OCI-LY1 (cell line): Measurements from ENCODE around the gene SYNGR2.
A peak's percentile ranks its signal among the peaks of the same experiment; 100 is the strongest.

Experiments used
- H2AFZ ChIP-seq: fragments of 200-600 bp; sonication (generic), shearing (Covaris generic); 2 replicates; pipeline ENCODE4 v1.6.0; 2014; ENCODE audit warnings: antibody characterized with exemption, mild to moderate bottlenecking, low read length
- H3F3A ChIP-seq: fragments of 200-600 bp; sonication (generic), shearing (Covaris generic); 2 replicates; pipeline ENCODE4 v1.6.0; 2014; ENCODE audit warnings: mild to moderate bottlenecking, antibody characterized with exemption, low read length, moderate library complexity; ENCODE audit not compliant: insufficient read depth
- H3K27ac ChIP-seq: fragments of 200-600 bp; sonication (generic); 2 replicates; pipeline ENCODE4 v1.5.1; 2014; ENCODE audit warnings: low read length, mixed run types, mild to moderate bottlenecking, low read depth; ENCODE audit not compliant: poor library complexity, severe bottlenecking
- H3K27me3 ChIP-seq: fragments of 200-600 bp; sonication (generic); 2 replicates; pipeline ENCODE4 v1.6.0; 2014; ENCODE audit warnings: antibody characterized with exemption, mild to moderate bottlenecking, low read length, moderate library complexity; ENCODE audit not compliant: insufficient read depth
- H3K36me3 ChIP-seq: fragments of 200-600 bp; sonication (generic); 2 replicates; pipeline ENCODE4 v1.6.1; 2014; ENCODE audit warnings: mild to moderate bottlenecking, antibody characterized with exemption, low read length, moderate library complexity, mixed read lengths; ENCODE audit not compliant: insufficient read depth
- H3K4me1 ChIP-seq: fragments of 200-600 bp; sonication (generic); 2 replicates; pipeline ENCODE4 v1.5.1; 2014; ENCODE audit warnings: mild to moderate bottlenecking, low read length, moderate library complexity; ENCODE audit not compliant: insufficient read depth, severe bottlenecking
- H3K4me2 ChIP-seq: fragments of 200-600 bp; sonication (generic), shearing (Covaris generic); 2 replicates; pipeline ENCODE4 v1.6.1; 2014; ENCODE audit warnings: low read length
- H3K4me3 ChIP-seq: fragments of 200-600 bp; sonication (generic); 2 replicates; pipeline ENCODE4 v1.5.1; 2014; ENCODE audit warnings: low read length, low read depth, mild to moderate bottlenecking, mixed read lengths; ENCODE audit not compliant: poor library complexity, severe bottlenecking
- H3K79me2 ChIP-seq: fragments of 200-600 bp; shearing (Covaris generic); 2 replicates; pipeline ENCODE4 v1.6.1; 2016; ENCODE audit warnings: mixed run types, low read length, mixed read lengths; ENCODE audit not compliant: insufficient read depth
- H3K9ac ChIP-seq: fragments of 200-600 bp; sonication (generic), shearing (Covaris generic); 2 replicates; pipeline ENCODE4 v1.6.1; 2014; ENCODE audit warnings: mild to moderate bottlenecking, low read length, mixed read lengths
- H3K9me2 ChIP-seq: fragments of 200-600 bp; sonication (generic), shearing (Covaris generic); 2 replicates; pipeline ENCODE4 v1.6.1; 2014; ENCODE audit warnings: low read depth, mild to moderate bottlenecking, low read length, mixed read lengths
- H3K9me3 ChIP-seq: fragments of 200-600 bp; shearing (Covaris generic); 2 replicates; pipeline ENCODE4 v1.6.1; 2014; ENCODE audit warnings: low read length, mixed read lengths
- H4K20me1 ChIP-seq: fragments of 200-600 bp; sonication (generic), shearing (Covaris generic); 2 replicates; pipeline ENCODE4 v1.6.0; 2016; ENCODE audit warnings: mild to moderate bottlenecking, low read length; ENCODE audit not compliant: insufficient read depth
- CTCF ChIP-seq: fragments of 200-600 bp; sonication (generic), shearing (Covaris generic); IDR thresholded peaks from 2 replicates; pipeline ENCODE4 v1.5.1; 2017; ENCODE audit warnings: mild to moderate bottlenecking, antibody characterized with exemption, low read length, moderate library complexity, mixed read lengths
- EZH2 ChIP-seq: fragments of 200-600 bp; sonication (generic), shearing (Covaris generic); IDR thresholded peaks from 2 replicates; pipeline ENCODE4 v1.8.0; 2017; ENCODE audit warnings: borderline replicate concordance, mixed run types, mild to moderate bottlenecking, antibody characterized with exemption, low read length, moderate library complexity, mixed read lengths

SYNGR2 gene

DNA sequence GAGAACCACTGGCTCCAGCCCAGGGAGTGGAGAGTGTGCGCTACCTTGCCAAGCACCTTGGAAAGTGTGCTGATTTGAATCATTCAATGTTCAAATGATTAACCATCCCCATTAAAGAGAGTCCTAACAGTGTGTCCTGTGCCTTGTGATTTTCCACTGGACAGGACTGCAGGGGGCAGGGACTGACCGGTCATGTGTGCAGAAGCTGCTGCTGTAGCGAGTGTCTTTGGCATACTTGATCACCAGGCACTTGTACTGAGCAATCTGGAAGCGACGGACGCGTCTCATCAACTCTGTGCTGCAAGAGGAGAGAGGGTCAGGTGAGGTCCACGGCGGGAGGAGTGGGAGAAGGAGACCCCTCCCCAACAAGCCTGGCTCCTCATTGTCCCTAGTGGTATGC is 16.5 kb downstream of the SYNGR2 start:
- H3K36me3 ChIP-seq = peaks cover 59% of the 10 kb centered on the region; the same call in 1 of the 2 replicates
- no peaks in the 10 kb centered on the region for H3K9me2 ChIP-seq
- no peak for TF ChIP-seq CTCF
- TF ChIP-seq EZH2 = no peak
- peak overlapping the region; percentile 69; the same call in 1 of the 2 replicates for H3K9ac ChIP-seq
- H3K4me2 ChIP-seq = peak overlapping the region; percentile 79
- H3K4me3 ChIP-seq = peak overlapping the region; percentile 97
- no peaks in the 10 kb centered on the region for H4K20me1 ChIP-seq
- no peaks in the 10 kb centered on the region; the same call in 1 of the 2 replicates for H3F3A ChIP-seq
- H3K27ac ChIP-seq = peak overlapping the region; percentile 30
- no peaks in the 10 kb centered on the region for H3K9me3 ChIP-seq
- peaks cover 61% of the 10 kb centered on the region for H3K4me1 ChIP-seq
- no peak overlapping the region for H2AFZ ChIP-seq
- H3K79me2 ChIP-seq = peaks cover 15% of the 10 kb centered on the region
- no peaks in the 10 kb centered on the region for H3K27me3 ChIP-seq

DNA sequence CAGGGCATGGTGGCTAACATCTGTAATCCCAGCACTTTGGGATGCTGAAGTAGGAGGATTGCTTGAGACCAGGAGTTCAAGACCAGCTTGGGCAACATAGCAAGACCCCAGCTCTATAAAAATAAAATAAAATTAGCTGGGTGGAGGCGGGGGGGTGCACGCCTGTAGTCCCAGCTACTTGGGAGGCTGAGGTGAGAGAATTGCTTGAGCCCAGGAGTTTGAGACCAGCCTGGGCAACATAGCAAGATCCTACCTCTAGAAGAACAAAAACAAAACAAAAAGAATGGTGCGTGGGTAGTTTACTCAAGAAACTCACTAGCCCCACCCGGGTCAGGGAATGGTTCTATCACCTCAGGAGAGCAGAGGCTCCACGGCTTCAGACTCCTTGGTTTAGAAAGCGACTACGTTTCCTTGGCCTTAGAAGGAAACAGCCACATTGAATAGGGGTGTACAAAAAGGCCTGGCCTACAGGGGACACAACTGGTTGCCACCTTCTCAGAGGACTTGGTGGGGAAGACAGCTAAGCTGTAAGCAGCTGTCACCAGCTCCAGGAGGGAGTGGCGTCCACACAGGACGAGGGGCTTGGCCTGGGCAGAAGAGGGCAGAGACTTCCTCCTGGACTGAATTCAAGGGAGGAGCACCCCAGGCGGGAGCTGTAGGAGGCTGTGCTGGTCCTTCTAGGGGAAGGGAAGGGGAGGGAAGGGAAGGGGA is 17.8 kb downstream of the SYNGR2 start:
- no peaks in the 10 kb centered on the region for H3K9me3 ChIP-seq
- H2AFZ ChIP-seq = no peak overlapping the region
- peaks cover 58% of the 10 kb centered on the region for H3K36me3 ChIP-seq
- H3K27ac ChIP-seq = peak overlapping the region; percentile 30
- peaks cover 61% of the 10 kb centered on the region for H3K4me1 ChIP-seq
- H3F3A ChIP-seq = no peaks in the 10 kb centered on the region; the same call in 1 of the 2 replicates
- no peak for TF ChIP-seq EZH2
- peak overlapping the region; percentile 97 for H3K4me3 ChIP-seq
- peaks cover 15% of the 10 kb centered on the region for H3K79me2 ChIP-seq
- no peaks in the 10 kb centered on the region for H4K20me1 ChIP-seq
- H3K27me3 ChIP-seq = no peaks in the 10 kb centered on the region
- H3K9ac ChIP-seq = peak overlapping the region; percentile 69; the same call in 1 of the 2 replicates
- H3K9me2 ChIP-seq = no peaks in the 10 kb centered on the region
- peak overlapping the region; percentile 79 for H3K4me2 ChIP-seq

DNA sequence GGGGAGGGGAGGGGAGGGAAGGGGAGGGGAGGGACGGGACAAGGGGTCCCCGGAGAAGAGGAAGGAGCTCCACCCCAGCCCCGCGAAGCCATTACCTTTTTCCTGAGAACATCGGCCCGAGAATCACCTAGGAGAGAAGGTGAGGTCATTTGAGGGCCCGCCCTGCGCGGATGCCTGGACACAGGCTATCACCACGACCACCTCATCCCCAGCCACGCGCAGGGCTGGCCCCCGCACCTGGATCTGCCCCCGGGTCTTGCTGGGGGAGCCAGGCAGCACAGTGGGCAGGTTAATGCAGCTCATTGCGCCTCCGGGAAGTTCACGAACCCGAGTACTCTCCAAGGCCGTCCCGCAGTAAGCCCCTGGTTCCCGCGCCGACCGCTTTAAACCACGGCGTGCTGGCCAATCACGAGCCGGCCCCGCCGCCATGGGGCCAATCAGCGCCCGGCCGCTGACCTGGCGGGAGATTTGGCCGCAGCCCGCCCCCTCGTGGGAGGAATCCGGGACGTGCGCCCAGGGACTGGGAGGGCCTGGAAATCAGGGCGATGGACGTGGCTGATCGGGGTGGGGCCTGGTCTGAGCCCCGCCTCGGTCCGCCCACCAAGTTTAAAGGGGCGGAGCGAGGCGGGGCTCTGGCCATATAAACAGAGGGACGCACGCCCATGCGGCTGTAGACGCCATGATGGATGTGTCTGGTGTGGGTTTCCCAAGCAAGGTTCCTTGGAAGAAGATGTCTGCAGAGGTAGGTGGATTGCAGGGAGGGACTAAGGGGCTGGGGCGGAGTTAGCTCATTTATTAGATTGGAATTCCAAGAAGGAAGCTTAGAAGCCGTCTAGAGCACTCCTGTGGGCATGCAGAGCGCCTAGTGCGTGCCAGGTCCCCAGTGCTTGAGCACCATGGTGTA is 18.6 kb downstream of the SYNGR2 start, which contains the start of the genes AFMID and TK1:
Gene AFMID (plus strand): TSS at position 671 of the 904 bp plus-strand sequence. CDS start 9 bp downstream, at position 680.
Gene TK1 (minus strand): TSS at position 361 of the 904 bp plus-strand sequence. CDS start 58 bp downstream, at position 303.
- Histone ChIP-seq H3K4me1 (peaks cover 61% of the 10 kb centered on the region), H3K9ac (peak within 1 kb of the TSS; percentile 91), H3K79me2 (peaks cover 15% of the 10 kb centered on the region), H3F3A (no peaks in the 10 kb centered on the region; the same call in 1 of the 2 replicates), H4K20me1 (no peaks in the 10 kb centered on the region), H3K27ac (peak within 1 kb of the TSS; percentile 68), H3K4me2 (peak within 1 kb of the TSS; percentile 79), H3K4me3 (peak within 1 kb of the TSS; percentile 97), H3K9me3 (no peaks in the 10 kb centered on the region), H3K9me2 (no peaks in the 10 kb centered on the region), H2AFZ (no peak within 1 kb of the TSS), H3K36me3 (peaks cover 59% of the 10 kb centered on the region), H3K27me3 (no peaks in the 10 kb centered on the region)
- no peak for TF ChIP-seq EZH2
- peak; percentile 26; the same call in 1 of the 2 replicates for TF ChIP-seq CTCF
